Lower leg skin (tissue), 3 donors: ENCODE results near the gene STK24.

ENCODE experiments used
- CTCF ChIP-seq, 3 donors: fragments of 450-650 bp; IDR thresholded peaks; one replicate each; pipeline ENCODE4 v1.5.1; 2016; ENCODE audit warnings: antibody characterized with exemption in 3 of 3, mild to moderate bottlenecking in 3 of 3, moderate library complexity in 2 of 3
- POLR2A ChIP-seq, 2 donors: fragments of 450-650 bp; IDR thresholded peaks; one replicate each; pipeline ENCODE4 v1.6.1; 2016 to 2017; ENCODE audit warnings: antibody characterized with exemption in 2 of 2, mild to moderate bottlenecking in 1 of 2, moderate library complexity in 1 of 2

DNA sequence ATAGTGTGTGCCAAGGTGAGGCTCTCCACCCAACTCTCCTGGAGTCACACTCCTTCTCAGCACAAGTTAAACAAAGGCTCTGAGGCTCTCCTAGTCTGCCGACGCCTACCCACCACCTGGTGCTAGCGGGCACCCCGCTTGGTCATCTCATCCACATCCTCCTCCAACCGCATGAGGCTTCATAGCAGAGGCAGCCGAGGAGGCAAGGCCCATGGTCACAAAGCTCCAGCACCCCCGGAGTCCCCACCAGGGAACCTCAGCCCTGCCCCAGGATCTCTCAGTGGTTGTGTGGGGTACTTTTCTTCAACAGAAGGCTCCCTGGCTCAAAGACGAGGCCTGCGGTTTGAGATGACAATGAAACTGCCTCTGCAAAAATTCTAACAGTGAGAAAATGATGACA is 43.0 kb downstream of the STK24 start:
- TF ChIP-seq CTCF (IDR thresholded peaks at IDR 0.05) = no peak
- TF ChIP-seq POLR2A (IDR thresholded peaks at IDR 0.05) = no peak
